GM18858 (cell line): ENCODE data around the gene SLAMF8.

Source experiments
- ATAC-seq: cut with Tn5 transposase; IDR thresholded peaks from one replicate; pipeline ENCODE4 v1.9.1; 2021; ENCODE audit not compliant: unreplicated experiment

SLAMF8 gene

DNA sequence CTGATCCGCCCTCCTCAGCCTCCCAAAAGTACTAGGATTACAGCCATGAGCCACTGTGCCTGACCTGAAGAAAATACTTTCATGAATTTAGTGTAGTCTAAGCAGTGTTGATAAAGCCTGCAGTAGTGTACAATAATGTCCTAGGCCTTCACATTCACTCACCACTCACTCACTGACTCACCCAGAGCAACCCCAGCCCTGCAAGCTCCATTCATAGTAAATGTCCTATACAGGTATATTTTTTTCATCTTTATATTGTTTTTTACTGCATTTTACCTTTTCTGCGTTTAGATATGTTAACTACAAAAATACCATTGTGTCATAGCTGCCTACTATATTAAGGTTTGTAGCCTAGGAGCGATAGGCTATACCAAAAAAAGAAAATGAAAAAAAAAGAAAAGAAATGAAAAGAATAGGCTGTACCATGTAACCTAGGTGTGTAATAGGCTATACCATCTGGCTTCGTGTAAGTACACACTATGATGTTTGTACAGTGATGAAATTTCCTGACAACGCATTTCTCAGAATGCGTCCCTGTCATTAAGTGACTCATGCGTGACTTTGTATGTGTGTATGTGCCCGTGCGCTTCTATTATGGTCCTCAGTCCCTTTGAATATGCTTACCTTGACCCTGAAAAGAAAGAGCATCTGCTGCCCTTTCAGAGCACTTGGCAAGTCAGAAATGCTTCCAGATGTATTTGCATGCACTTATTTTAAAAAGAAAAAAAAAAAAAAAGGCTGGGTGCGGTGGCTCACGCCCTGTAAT, 9.2 kb upstream of the SLAMF8 start:
- no peak for ATAC-seq

DNA sequence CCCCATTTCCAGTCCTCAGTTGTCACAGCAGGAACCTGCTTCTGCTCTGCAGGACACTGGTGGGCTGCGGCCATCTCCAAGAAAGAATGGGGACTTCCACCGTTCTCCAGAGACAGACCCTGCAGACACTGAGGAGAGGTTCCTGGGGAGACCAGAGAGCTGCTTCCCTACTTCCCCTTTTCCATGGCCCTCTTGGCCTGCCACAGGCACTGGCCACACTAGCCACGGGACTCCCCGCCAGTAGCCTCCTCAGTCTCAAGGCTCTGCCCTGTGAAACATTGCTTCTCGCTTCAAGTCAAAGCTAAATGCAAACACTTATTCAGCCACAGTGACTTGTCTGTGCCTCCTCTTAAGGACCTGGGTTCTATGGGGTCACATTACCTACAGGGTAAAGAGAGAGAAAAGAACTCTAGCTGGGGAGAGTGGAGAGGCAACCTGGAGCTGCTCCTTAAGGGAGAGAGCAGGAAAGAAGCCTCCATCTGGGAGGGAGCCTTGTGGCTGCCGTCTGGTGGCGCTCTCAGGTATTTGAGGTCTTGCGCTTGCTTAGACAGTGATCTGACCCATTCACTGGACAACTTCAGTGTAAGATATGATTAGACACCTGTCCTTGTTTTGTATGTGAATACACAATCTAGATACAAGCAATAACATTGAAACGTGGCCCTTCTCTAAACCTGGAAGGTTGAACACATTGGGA, 5.4 kb upstream of the SLAMF8 start:
- ATAC-seq, result no peak

DNA sequence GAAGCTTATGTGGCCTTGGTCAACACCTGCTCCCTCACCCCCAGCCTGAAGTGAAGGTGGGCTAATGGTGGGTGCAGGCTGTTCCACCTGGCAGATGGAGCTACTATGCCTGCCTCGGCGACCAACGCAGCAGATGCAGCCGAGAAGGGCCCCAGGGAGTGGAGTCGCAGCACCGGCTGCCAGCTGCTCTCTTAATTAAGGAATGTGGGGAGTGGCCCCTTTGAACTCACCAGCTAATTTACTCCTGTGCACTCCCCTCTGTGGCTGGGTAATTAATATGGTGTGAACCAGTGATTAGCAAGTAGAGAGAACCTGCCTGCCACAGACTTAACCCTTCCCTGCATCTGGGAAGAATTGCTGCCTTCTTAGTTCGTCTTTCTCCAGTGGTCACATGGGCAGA, 3.3 kb upstream of the SLAMF8 start:
- no peak for ATAC-seq

DNA sequence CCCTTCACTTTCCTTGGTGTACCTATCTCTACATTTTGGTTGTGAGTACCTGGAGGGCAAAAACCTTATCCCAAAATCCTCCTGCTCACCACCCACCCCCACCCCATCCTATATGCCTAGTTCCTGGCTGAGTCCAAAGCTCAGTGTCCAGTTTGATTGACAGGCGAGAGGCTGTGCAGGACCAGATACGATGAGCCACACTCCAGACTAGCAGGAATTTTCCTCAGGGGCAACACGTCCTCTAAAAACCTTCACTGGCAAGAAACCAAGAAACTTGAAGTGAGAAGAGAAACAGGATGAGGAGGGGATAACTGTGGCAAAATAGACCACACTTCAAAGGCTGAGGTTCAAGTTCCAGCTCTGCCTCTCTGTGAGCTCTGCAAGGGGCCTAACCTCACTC, 1.1 kb upstream of the SLAMF8 start:
- ATAC-seq, result no peak

DNA sequence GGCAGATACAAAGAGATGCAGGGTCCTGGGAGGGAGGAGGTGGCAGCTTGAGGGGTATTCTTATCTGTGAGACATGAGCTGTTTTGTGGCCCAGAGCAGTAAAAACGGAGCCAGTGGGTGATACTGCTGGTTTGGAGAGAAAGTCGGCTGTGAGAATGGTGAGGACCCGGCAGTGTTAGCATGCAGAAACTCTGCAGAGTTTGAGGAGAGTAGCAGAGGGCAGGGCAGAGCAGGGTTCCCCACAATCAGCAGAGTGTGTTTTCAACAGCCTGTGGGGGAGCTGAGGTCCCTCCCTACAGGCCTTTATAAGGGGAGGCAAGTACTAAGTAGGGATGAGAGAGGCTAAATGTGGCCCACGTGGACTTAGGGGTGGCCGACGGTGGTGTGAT, 423 bp downstream of the SLAMF8 start:
- ATAC-seq, result no peak

DNA sequence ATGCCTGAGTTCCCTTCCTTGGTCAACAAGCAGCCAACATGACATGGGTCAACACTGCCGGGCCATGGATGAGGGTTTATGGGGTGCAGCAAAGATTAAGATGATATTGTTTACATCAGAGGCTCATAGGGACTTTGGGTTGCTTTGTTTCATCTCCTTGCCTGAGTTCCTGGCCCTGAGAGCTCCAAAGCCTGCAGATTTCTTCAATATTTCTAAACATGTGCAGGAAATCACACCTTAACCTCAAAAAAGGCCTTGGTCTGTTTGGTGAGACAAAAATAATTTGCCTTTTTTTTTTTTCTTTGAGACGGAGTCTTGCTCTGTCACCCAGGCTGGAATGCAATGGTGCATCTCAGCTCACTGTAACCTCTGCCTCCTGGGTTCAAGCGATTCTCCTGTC, 876 bp downstream of the SLAMF8 start:
- no peak for ATAC-seq

DNA sequence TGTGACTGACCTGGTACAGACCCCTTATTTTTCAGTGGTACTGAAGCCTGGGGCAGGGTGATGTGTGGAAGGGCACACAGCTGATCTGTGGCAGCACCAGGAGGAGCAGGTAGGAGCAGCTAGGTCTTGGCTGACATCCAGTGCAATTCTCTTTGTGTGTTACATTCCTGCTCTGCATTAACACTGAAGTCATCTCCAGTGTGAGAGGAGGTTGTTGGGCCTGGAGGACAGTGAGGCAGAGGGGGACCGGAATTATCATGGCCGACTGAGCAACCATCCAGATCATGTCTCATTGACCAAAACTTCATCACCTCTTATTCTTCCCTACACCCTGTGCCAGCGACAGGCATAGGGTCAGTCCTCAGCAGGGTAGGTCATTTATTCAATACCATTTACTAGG, 1.5 kb downstream of the SLAMF8 start:
- ATAC-seq, result no peak

DNA sequence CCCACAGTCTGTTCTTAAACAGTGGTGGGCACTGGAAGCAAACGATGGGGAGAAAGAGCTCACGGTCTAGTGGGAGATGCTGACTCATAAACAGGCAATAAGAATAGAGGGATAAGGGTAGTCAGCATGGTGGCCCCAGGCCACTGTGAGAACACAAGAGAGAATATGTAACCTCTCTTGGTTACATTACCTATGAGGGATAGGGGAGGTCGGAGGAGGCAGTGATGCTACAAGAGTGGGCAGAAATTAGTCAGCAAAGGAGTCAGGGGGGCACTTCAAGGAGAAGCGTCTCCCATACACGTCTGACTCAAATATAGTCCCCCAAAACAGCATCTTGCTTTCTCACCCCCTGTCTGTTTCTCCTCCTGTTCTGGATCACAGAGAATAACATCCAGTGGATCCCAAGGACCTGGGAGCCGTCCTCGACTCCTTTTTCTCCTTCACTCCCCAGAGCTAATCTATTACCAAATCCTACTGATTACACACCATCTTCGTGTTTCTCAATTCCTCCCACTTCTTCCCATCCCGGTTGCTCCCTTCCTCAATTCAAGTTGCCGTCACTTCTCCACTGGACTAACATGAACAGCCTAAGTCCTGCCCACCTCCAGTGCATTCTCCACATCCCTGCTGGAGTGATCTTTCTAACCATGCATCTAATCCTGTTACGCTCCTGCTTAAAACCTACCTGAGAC, 2.1 kb downstream of the SLAMF8 start:
- no peak for ATAC-seq

DNA sequence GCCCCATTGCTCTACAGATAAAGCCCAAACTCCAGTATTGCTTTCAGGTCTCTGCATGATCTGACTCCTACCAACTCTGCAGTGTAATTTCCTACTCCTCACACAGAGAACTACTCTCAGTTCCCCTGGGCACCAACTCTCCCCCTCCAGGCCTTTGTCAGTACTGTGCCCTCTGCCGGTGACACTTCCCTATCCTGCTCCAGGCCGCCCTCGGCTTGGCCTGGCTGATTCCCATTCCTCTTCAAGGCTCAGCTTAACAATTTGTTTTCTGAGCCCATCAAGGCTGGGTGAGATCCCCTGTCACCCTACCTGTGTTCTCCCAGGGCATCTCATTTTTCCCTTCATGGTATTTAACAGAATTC, 2.6 kb downstream of the SLAMF8 start:
- peak; percentile 71 for ATAC-seq

DNA sequence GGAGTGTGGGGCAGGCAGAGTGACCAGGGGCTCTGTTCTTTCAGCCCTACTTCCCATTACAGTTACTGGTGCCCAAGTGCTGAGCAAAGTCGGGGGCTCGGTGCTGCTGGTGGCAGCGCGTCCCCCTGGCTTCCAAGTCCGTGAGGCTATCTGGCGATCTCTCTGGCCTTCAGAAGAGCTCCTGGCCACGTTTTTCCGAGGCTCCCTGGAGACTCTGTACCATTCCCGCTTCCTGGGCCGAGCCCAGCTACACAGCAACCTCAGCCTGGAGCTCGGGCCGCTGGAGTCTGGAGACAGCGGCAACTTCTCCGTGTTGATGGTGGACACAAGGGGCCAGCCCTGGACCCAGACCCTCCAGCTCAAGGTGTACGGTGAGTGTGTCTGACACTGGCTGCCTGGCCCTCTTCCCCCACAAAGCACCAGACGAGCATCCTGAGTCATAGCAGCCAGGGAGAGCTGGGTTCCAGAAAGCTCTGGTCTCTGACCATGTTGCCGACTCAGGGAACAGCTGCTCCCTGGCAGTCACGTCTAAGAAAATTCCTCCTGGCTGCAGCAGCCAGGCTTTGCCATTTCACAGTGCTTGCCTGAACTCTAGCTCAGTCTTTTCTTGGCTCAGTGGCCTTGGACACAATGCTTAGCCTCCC, 3.3 kb downstream of the SLAMF8 start:
- no peak for ATAC-seq

DNA sequence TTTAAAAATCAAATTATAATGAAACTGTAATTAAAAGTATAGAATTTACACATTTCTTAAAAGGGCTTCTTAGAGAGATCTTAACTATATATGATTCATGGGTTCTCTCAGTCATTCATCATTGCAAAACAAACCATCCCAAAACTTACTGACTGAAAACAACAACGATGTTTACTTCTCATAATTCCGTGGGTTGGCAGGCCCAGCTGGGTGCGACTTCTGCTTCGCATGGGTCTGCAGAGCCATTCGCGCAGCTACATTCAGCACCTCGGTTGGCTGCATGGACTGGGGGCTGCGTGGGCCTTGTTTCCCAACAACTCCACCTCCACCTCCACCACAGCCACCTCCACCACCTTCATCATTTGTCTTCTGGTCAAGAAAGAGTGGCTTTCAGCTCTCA, 4.0 kb downstream of the SLAMF8 start:
- ATAC-seq, result no peak

DNA sequence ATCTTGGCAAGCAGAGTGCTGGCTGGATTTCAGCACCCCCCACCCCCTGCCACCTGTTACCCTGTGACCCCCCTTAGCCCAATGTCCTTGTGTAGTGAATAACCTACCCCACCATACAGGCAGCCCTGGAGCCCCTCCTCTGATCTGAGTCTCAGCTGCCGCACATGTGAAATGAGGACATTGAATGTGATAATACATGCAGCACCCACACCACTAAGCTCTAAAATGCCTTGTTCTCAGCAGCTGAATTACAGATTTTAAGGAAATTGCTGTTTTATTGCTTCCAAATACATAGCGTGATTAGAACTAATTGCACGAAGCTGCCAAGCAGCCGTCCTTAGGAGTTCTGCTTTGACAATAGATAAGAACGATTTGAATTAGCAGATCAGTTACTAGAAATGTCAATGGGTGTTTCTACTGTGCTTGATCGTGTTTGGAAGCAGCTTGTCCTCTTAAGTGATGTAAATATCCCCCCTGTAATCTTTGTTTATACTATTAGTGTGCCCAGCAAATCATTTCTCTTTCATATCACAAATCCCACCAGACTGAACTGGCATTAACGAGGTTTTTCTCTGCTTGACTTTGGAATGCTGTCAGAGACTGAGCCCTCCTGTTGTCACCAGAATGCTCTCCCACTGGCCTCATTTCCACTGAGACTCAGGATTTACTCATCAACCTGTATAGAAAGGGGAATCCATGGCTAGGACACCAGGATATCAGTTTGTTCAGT, 4.9 kb downstream of the SLAMF8 start:
- no peak for ATAC-seq

DNA sequence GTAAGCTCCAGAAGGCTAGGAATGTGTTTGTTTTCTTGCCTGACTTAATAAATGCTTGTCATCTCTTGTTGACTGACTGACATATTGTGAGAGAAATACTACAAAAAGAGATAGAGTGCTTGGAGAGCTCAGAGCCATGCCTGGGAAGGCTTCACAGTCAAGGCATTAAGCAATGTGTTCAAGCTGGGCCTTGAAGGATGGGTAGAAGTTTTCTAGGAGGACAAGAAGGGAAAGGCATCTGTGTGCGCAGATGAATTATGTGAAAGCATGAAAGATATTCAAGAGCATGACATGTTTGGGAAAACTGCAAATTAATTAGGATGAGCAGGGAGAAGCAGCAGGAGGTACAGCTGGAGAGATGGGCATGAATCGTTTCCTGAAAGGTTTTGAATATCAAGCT, 5.6 kb downstream of the SLAMF8 start:
- ATAC-seq, result no peak

DNA sequence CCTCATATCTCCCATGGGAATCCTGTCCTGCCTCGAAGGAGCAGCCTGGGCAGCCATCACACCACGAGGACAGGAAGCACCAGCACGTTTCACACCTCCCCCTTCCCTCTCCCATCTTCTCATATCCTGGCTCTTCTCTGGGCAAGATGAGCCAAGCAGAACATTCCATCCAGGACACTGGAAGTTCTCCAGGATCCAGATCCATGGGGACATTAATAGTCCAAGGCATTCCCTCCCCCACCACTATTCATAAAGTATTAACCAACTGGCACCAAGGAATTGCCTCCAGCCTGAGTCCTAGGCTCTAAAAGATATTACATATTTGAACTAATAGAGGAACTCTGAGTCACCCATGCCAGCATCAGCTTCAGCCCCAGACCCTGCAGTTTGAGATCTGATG, 8.7 kb downstream of the SLAMF8 start:
- no peak for ATAC-seq

DNA sequence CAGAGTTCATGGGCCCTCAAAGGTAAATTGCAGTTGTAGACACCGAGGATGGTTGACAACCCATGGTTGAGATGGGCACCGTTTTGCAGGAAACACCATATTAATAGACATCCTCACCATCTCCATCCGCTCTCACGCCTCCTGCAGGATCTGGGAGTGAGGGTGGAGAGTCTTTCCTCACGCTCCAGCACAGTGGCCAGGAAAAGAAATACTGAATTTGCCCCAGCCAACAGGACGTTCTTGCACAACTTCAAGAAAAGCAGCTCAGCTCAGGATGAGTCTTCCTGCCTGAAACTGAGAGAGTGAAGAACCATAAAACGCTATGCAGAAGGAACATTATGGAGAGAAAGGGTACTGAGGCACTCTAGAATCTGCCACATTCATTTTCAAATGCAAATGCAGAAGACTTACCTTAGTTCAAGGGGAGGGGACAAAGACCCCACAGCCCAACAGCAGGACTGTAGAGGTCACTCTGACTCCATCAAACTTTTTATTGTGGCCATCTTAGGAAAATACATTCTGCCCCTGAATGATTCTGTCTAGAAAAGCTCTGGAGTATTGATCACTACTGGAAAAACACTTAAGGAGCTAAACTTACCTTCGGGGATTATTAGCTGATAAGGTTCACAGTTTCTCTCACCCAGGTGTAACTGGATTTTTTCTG, 9.3 kb downstream of the SLAMF8 start:
- no peak for ATAC-seq

DNA sequence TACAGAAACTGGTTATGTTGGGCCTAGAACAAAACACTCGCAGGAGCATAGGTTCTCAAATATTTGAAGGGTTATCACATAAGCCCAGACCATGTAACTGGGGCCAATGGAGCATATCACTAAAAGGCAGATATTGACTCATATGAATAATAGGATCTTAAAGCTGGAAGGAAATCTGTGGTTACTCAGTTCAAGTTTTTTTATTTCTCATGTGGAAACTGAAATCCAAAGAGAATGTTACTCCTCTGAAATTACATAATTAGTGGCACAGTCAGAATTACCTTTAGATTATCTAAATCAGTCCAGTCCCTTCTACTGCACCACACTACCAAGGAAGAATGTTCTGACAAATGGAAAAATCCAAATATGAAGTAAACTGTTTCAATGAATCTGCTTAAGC, 12.0 kb downstream of the SLAMF8 start:
- peak; percentile 58 for ATAC-seq

DNA sequence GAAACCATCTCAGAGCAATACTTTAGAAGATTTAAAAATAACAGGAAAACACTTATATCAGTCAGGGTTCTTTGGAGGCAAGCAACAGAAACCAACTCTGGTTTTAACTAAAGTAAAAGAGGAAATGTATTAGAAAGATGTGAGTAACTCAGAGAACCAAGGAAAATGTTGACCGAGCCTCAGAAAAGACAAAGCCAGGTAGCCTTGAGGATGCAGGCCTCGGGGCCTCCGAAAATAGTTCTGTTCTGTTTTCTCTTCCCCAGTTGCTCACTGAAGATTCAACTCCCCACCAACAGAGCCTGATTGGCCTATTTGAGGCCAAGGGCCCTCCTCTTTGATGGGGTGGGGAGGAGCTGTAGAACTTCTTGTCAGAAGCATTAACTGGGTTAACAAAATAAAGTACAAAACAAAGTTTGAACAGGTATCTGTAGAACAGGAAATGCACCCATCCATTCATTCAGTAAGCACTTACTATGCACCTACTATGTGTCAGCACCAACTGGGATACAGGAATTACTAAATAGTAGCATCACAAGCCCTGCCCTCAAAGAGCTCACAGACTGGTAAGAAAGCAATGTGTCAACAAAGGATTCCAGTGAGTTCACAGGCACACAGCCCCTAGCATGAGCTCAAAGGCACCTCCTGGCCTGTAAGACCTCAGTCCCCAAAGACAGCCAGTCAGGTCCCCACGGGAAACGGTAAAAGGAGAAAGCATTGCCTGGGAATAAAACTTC, 12.6 kb downstream of the SLAMF8 start:
- ATAC-seq, result peak; percentile 54

DNA sequence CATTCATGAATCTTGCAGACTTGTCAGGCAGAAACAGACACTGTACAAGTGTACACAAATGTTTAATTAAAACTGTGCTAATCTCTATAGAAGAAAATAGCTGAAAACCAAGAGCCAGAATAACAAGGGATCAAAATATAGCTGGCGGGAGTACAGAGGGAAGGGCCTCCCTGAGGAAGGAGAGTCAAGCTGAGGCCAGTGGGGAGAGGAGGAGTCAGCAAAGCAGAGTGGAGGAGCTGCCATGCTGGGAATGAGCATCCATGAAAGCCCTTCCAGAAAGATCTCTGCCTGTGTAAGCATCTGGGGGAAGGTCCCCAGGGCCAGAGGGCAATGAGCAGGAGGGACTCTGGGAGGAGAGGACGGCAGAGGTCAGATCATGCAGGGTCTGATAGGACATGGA, 15.1 kb downstream of the SLAMF8 start:
- no peak for ATAC-seq

DNA sequence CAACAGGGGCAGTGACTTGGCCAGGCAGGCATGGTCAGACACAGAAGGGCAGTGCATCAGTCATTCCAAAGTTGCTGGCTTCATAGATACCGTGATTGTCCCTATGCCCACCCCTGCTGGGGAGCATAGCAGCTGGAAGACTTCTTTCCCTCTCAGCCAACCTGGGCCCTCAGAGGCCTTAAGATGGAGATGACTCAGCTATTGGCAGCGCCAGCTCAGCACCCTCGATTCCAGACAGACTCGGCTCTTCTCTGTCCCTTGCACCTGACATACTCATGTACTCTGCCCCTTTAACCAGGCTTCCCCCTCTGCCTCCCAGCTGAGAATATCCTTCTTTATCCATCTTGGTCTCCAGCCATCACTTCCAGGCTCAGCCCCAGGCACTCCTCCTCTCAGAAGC, 16.8 kb downstream of the SLAMF8 start:
- no peak for ATAC-seq
